ENCODE results near the gene CCDC187.

CCDC187 gene

GRCh38 chr9:136339173-136339957 lies 35.5 kb upstream of the CCDC187 start:
- peak; percentile 52 for DNase-seq (ENCODE audit: low read depth)

DNA sequence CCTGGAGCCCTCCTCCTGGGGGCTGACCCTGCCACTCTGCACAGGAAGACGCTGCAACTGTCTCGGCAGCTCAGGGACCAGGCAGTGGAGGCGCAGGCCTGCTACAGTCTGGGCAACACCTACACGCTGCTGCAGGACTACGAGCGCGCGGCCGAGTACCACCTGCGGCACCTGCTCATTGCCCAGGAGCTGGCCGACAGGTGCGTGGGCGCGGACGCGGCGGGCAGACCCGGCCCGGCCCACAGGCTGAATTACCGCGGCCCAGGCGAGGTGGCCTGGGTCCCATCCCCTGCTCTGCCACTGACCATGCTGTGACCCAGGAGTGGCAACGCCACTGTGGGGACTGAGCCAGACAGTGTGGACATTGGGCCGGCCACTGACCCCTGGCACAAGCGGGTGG lies 34.6 kb upstream of the CCDC187 start:
- no peak for DNase-seq (ENCODE audit: low read depth)

DNA sequence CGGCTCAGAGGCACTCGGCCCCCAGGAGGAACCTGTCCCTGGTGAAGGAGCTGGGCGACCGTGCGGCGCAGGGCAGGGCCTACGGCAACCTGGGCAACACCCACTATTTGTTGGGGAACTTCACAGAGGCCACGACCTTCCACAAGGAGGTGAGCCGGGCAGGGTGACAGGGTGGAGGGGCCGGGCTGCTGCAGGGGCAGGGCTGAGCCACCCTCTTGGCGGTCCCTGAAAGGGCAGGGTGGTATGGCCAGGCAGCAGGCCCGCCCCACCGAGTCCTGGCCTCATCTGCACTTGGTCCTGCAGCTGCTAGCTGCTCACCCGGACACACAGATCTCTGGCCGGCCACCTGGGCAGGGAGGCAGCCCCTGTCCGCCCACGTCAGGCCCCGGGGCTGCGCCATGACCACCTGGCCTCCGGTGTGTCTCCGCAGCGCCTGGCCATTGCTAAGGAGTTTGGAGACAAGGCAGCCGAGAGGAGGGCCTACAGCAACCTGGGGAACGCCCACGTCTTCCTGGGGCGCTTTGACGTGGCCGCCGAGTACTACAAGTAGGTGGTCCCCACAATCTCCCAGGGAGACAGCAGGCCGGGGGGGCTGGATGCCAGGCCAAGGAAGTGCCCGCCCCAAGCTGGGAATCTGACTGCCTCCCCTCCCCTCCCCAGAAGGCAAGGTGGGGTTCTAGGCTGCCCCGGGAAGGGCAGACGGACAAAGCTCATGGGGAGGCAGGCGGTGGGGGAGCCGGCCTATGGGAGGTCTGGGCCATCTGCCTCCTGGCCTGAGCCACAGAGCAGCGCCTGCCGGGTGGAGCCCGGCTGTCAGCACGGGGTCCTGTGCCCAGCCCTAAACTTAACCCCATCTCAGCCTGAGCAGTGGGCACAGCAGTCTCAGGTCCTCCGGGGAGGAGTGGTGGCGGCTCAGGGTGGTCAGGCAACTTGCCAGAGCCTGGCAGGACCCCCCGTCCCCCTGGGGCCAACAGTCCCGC lies 33.8 kb upstream of the CCDC187 start:
- DNase-seq (ENCODE audit: low read depth), result no peak

DNA sequence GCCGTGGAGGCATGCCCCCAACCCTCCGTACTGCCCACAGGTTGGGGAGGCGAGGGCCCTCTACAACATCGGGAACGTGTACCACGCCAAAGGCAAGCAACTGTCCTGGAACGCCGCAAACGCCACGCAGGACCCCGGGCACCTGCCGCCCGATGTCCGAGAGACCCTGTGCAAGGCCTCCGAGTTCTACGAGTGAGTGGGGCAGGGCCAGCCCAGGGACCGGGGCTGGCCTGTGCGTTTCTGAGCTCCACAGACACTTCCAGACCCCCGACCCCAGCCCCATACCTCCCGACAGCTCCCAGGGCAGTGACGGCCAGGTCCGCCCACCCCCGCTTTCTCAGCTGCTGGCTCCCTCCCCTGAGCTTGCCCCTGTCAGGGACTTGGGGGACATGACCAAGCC lies 33.0 kb upstream of the CCDC187 start:
- no peak for DNase-seq (ENCODE audit: low read depth)

DNA sequence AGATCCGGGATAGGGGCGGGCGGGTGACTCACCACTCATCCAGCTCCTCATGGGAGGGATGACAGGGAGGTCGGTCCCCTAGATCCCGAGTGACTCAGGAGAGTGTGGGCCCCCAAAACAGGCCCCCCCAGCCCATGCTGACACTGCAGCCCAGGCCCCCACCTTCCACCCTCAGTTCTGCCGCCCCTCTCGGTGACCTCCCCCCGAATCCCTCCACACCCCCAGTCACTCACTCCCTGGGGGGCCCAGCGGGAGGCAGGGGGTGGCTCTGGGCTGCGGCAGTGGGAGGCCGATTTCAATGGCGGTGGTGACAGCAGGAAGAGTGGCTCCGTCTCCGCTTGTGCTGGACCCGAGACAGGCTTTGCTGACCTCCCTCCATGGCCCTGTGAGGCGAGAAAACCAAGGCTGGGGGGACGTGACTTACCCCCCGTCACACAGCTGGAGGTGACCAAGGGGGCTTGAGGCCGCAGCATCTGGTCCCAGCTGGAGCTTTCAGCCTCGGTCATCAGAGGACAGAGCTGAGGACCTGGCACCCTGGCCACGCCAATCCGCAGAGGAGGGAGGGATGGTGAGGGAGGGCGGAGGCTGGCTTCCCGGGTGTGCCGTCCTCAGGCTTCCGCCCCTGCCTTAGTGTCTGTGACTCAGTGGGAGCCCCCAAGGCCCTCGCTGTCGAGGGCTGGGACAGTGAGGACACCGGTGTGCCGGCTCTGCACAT lies 32.4 kb upstream of the CCDC187 start:
- DNase-seq (ENCODE audit: low read depth), result no peak

DNA sequence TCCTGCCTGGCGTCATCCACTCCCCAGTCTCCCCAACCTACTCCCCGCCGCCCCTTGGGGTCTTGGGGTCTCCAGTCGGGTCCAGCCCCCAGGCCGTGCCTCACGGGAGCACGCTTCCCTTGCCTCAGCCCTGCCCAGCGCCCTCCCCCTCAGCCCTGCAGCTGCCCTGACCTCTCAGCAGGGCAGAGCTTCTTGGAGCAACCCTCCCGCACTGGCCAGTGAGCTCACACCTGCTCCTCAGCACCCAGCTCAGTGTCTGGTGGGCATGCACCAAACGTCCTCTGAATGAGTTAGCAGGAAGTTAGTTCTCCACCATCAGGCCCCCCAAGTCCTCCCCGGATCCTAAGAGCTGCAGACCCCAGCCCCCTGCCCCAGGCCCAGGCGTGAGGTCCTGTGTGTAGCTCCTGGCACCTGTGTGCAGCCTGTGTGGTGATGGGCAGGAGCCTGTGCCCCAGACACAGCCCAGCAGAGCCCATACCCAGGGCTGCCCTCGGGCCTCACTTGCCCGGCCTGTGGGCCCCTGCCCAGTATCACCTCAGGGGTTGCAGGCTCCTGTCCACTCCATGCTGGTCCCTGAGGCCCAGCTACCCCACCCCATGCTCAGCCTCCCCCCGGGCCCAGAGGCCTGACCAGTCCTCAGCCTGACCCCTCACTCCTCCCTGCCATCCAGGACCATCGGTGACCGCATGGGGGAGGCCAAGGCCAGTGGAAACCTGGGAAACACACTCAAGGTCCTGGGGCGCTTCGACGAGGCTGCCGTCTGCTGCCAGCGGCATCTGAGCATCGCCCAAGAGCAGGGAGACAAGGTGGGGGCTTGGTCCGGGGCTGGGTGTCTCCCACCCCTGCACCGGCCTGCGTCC lies 31.6 kb upstream of the CCDC187 start:
- no peak for DNase-seq (ENCODE audit: low read depth)

DNA sequence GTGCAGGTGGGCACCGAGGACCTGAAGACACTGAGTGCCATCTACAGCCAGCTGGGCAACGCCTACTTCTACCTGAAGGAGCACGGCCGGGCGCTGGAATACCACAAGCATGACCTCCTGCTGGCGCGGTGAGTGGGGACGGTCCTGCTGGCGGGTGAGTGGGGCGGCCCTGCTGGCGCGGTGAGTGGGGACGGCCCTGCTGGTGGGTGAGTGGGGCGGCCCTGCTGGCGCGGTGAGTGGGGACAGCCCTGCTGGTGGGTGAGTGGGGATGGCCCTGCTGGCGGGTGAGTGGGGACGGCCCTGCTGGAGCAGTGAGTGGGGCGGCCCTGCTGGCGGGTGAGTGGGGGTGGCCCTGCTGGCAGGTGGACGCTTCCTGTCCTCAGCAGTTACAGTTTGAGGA lies 30.6 kb upstream of the CCDC187 start:
- DNase-seq (ENCODE audit: low read depth), result no peak

GRCh38 chr9:136333486-136333885 lies 29.6 kb upstream of the CCDC187 start:
- no peak for DNase-seq (ENCODE audit: low read depth)

GRCh38 chr9:136333045-136333444 lies 29.2 kb upstream of the CCDC187 start:
- DNase-seq (ENCODE audit: low read depth), result no peak

GRCh38 chr9:136332482-136332983 lies 28.6 kb upstream of the CCDC187 start:
- DNase-seq (ENCODE audit: low read depth), result no peak

DNA sequence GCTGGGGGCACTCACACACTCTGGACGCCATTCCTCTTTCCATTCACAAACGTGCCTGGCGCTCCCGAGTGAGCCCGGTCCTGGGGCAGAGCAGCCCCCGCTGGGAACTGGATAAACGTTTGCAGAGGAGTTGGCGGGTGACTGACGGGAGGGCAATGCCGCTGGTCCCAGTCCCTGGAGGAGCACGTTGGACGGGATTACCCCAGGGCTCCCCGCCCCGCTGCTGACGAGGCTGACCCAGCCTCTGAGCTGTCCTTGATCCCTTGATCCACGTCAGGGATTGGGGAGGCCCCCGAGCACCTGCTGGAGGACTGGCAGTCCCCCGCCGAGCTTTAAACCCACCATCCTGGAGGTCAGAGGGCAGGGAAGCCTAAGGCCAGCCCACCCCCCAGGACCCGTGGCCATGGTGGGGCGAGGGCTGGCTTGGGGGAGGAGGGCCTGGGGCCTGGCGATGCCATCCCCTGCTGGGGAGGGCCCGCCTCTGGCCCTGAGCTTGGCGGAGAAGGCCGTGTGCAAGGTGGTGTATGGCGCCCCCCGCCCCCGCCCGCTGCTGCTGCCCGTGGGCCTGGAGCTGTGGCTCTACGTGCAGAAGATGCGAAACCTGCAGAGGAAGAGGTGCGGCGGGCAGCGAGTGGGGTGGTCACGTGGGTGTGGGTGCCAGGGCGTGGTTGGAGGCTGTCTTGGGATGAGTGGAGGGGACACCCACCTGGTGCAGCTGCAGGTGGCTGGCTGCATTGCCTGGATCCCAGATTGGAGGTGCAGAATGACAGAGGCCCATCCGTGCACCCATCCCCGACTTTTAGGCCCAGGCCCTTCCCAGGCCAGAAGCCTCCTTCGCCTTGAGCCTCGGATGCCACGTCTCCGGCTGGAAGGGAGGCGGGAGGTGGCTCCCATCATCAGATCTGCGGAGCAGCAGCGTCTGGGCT lies 27.9 kb upstream of the CCDC187 start:
- no peak for DNase-seq (ENCODE audit: low read depth)

DNA sequence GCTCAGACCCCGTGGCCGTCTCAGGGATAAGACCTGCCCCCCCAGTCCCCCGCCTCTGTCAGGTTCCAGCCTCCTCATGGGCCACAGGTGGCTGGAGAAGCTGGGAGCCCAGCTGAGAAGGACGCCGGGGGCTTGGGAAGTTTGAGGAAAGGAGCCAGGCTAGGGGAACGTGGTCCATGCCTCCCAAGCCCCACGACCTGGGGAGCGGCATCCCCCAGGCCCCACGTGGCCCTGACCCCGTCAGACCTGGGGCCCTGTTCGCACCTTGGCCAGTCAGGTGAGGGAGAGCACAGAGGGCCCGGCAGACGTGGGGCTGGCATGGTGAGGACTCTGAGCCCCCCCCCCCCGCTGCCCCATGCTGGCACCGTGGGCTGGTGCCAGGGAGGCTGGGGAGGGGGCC lies 27.1 kb upstream of the CCDC187 start:
- no peak for DNase-seq (ENCODE audit: low read depth)

GRCh38 chr9:136330406-136330990 lies 26.6 kb upstream of the CCDC187 start:
- no peak for DNase-seq (ENCODE audit: low read depth)

DNA sequence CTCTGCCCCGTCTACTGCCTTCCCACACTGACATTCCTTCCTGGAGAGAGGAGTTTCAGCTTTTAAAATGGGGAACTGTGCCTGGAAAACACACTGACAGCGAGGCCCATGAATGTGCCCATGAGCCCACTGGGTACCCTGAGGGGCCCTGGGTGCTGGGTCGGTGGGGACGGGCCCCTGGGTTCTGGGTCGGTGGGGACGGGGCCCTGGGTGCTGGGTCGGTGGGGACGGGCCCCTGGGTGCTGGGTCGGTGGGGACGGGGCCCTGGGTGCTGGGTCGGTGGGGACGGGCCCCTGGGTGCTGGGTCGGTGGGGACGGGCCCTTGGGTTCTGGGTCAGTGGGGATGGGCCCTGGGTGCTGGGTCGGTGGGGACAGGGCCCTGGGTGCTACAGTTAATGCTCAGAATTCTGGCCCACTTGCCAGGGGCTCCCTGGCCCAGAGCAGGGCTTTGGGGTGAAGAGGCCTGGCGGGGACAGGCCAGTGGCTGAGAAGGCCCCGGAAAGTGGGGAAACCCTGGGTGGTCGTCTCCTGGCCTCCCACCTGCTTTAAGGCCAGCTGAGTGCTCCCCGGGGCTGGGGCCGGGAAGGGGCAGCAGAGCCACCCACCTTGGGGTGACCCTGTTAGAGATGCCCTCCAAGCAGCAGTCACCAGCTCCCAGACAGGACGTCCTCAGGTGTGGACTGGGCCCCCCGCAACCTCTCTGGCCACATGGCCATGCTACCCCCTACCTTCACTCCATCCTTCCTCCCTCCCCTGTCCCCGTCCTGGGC lies 25.9 kb upstream of the CCDC187 start:
- no peak for DNase-seq (ENCODE audit: low read depth)

- no peak for DNase-seq (ENCODE audit: low read depth)
These were observed 25.3 kb upstream of the CCDC187 start for GRCh38 chr9:136329211-136329627.

- no peak for DNase-seq (ENCODE audit: low read depth)
These were observed 24.7 kb upstream of the CCDC187 start for GRCh38 chr9:136328622-136329041.

DNA sequence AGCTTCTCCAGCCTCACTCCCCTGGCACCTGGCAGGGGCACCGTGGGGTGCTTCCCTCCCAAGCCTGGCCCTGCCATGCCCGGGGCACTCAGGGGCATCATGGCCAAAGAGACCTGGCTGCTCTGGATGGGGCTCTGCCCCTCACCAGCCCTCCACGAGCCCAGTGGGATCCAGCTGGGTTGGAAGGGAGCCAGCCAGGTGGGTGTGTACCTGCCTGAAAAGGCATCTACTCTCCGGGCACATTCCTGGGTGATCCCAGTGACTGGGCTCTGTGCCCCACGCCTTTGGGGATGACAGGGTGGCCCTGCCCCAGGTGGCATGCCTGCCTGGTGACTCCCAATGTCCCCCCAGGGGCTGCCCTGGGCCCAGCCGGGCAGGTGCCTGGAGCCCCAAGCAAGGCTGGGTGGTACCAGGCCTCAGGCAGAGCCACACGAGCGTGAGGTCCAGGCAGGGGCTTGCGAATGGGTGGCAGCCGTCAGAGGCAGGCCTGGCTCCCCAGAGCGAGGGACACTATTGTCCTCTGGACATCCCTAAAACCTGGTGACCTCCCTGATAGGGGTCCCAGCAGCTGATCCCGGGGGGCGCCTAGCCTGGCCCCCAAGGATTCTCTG lies 24.2 kb upstream of the CCDC187 start:
- DNase-seq (ENCODE audit: low read depth), result no peak

DNA sequence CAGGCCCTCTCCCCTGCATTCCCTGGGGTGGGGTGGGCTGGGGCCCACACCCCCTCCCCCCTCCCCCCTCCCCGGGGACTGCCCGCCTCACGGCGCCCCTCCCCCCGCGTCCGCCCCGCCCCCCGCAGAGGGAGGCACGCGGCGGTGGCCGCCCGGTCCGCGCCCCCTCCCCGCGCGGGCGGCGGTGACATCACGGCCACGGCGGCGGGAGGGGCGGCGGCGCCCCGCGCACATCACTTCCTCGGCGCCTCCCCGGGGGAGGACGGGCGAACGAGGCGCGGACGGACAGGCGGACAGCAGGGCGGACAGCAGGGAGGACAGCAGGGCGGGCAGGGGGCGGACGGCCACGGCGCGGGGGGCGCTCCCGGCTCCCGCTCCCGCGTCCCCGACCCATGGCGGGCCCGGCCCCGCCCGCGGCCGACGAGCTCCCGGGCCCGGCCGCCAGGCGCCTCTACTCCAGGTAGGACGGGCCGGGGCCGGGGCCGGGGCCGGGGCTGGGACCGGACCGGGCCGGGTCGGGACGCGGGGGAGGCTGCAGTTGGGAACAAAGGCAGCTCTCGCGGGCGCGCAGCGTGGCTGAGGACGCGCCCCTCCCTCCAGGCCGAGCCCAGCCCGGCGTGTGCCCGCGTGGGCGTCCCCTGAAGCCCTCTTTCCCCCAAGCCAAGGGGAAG lies 23.5 kb upstream of the CCDC187 start, which contains the start of gene GPSM1:
TSS of gene GPSM1 (plus strand) at position 236 of the 671 bp plus-strand sequence. CDS start at position 393, 157 bp downstream.
- peak; percentile 58 for DNase-seq (ENCODE audit: low read depth)
